ENCODE results near the gene BROX. TPM values are rescaled to one million over a fixed set of nuclear protein-coding genes. Genes with fewer than 3 reads are reported as not detected.

The BROX gene
- total RNA-seq, 1 experiment from 2014 or later: 68.8 TPM

DNA sequence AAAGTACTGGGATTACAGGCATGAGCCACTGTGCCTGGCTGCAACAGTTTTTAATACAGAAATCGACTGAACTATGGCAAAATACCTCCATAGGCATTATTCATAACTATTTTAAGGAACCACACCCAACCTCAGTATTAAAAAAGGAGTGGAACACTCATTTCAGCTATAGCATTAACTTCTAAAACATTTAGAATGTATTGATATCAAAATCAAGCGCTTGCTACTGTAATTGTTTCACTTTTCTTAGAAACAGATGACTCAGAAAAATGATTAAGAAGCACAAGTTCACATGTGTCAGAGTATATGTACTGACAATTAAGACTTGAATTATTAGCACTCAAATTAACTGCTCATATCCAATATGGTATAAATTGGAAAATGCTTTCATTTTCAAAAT, 15.2 kb upstream of the BROX start:
- Mint-ChIP-seq H3K27me3 (ENCODE audit: unreplicated experiment) (no peaks in the 10 kb centered on the region), H3K9me3 (ENCODE audit: low read depth, unreplicated experiment) (no peaks in the 10 kb centered on the region), H3K4me3 (ENCODE audit: low read depth, unreplicated experiment) (no peak overlapping the region), H3K36me3 (ENCODE audit: insufficient read depth, unreplicated experiment) (no peaks in the 10 kb centered on the region), H3K27ac (ENCODE audit: unreplicated experiment) (no peak overlapping the region), H3K4me1 (ENCODE audit: low read depth, unreplicated experiment) (no peaks in the 10 kb centered on the region)
- intact Hi-C loops (cut with micrococcal nuclease; ENCODE audit: unreplicated experiment): no loop called here
- TF ChIP-seq, protein P1, sequence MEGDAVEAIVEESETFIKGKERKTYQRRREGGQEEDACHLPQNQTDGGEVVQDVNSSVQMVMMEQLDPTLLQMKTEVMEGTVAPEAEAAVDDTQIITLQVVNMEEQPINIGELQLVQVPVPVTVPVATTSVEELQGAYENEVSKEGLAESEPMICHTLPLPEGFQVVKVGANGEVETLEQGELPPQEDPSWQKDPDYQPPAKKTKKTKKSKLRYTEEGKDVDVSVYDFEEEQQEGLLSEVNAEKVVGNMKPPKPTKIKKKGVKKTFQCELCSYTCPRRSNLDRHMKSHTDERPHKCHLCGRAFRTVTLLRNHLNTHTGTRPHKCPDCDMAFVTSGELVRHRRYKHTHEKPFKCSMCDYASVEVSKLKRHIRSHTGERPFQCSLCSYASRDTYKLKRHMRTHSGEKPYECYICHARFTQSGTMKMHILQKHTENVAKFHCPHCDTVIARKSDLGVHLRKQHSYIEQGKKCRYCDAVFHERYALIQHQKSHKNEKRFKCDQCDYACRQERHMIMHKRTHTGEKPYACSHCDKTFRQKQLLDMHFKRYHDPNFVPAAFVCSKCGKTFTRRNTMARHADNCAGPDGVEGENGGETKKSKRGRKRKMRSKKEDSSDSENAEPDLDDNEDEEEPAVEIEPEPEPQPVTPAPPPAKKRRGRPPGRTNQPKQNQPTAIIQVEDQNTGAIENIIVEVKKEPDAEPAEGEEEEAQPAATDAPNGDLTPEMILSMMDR (IDR thresholded peaks at IDR 0.05; ENCODE audit: unreplicated experiment): no peak
- no TSS peak for BruUV-seq (replicated peaks)
- no peak for DNase-seq
- CTCF ChIA-PET: no interaction called here

DNA sequence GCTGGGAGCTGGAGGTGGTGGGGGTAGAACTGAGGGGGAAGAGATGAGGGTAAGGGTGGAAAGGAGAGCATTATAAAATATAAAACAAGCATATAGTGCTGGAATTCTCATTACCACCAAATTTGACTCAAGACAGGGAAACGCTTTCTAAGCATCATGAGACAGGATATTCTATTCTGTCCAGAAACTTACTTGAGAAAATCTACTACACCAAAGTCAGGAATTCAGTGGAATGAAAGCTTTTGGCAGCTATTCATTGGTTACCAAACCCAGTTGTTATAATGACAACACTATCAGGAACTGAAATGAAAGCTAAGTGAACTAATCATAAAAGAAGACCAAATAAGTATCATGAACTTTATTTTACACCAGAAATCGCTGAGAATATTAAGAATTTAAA, 14.5 kb upstream of the BROX start:
- CTCF ChIA-PET: interaction anchor here (0.7 kb wide), 1 partner anchor 130 kb away, joined by 4 read pairs; no protein-coding TSS in a partner anchor
- H3K9me3 Mint-ChIP-seq (ENCODE audit: low read depth, unreplicated experiment): no peaks in the 10 kb centered on the region
- no peak overlapping the region for H3K4me3 Mint-ChIP-seq (ENCODE audit: low read depth, unreplicated experiment)
- H3K27me3 Mint-ChIP-seq (ENCODE audit: unreplicated experiment): no peaks in the 10 kb centered on the region
- H3K4me1 Mint-ChIP-seq (ENCODE audit: low read depth, unreplicated experiment): no peaks in the 10 kb centered on the region
- H3K27ac Mint-ChIP-seq (ENCODE audit: unreplicated experiment): no peak overlapping the region
- DNase-seq: no peak
- intact Hi-C loops (cut with micrococcal nuclease; ENCODE audit: unreplicated experiment): no loop called here
- TF ChIP-seq, protein P1 (IDR thresholded peaks at IDR 0.05; ENCODE audit: unreplicated experiment): no peak
- BruUV-seq (replicated peaks): no TSS peak
- H3K36me3 Mint-ChIP-seq (ENCODE audit: insufficient read depth, unreplicated experiment): no peaks in the 10 kb centered on the region

DNA sequence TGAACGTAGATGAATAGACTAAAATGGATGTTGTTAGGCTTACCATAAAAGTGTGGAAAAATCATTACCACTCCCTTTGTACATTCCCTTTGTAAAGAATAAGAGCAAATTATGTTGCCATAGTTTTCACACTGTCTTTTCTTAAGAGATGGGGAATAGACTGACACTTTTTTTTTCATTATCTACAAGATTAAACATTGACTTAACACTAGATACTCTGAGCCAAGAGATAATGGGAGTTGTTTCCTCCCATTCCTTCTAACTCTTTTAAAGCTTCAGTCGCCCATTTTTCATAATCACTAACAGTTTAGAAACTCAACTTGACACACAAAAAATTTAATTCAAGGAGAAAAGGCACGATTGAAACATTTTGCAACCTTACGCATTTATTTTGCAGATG, 10.2 kb upstream of the BROX start:
- Mint-ChIP-seq H3K27me3 (ENCODE audit: unreplicated experiment) (no peaks in the 10 kb centered on the region), H3K4me3 (ENCODE audit: low read depth, unreplicated experiment) (no peak overlapping the region), H3K36me3 (ENCODE audit: insufficient read depth, unreplicated experiment) (no peaks in the 10 kb centered on the region), H3K27ac (ENCODE audit: unreplicated experiment) (no peak overlapping the region), H3K9me3 (ENCODE audit: low read depth, unreplicated experiment) (no peaks in the 10 kb centered on the region), H3K4me1 (ENCODE audit: low read depth, unreplicated experiment) (no peaks in the 10 kb centered on the region)
- CTCF ChIA-PET: no interaction called here
- intact Hi-C loops (cut with micrococcal nuclease; ENCODE audit: unreplicated experiment): no loop called here
- TF ChIP-seq, protein P1 (IDR thresholded peaks at IDR 0.05; ENCODE audit: unreplicated experiment): no peak
- no peak for DNase-seq
- BruUV-seq (replicated peaks): no TSS peak

DNA sequence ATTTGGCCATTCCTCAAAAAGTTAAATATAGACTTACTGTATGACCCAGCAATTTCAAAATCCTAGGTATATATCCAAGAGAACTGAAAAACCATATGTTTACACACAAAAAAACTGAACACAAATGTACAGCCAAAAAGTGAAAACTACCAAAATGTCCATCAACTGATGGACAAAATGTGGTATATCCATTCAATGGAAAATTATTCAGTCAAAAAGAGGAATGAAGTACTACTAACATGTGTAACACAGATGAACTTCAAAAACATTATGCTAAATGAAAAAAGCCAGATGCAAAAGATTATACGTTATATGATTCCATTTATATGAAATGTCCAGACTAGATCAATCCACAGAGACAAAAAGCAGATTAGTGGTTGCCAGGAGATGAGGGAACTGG, 8.1 kb upstream of the BROX start:
- TF ChIP-seq, protein P1 (IDR thresholded peaks at IDR 0.05; ENCODE audit: unreplicated experiment): no peak
- H3K36me3 Mint-ChIP-seq (ENCODE audit: insufficient read depth, unreplicated experiment): no peaks in the 10 kb centered on the region
- intact Hi-C loops (cut with micrococcal nuclease; ENCODE audit: unreplicated experiment): no loop called here
- peaks cover 3% of the 10 kb centered on the region for H3K4me1 Mint-ChIP-seq (ENCODE audit: low read depth, unreplicated experiment)
- H3K27ac Mint-ChIP-seq (ENCODE audit: unreplicated experiment): no peak overlapping the region
- H3K9me3 Mint-ChIP-seq (ENCODE audit: low read depth, unreplicated experiment): no peaks in the 10 kb centered on the region
- no TSS peak for BruUV-seq (replicated peaks)
- CTCF ChIA-PET: no interaction called here
- H3K27me3 Mint-ChIP-seq (ENCODE audit: unreplicated experiment): no peaks in the 10 kb centered on the region
- DNase-seq: no peak
- no peak overlapping the region for H3K4me3 Mint-ChIP-seq (ENCODE audit: low read depth, unreplicated experiment)
